ENCODE data around the gene STXBP1.

DNA sequence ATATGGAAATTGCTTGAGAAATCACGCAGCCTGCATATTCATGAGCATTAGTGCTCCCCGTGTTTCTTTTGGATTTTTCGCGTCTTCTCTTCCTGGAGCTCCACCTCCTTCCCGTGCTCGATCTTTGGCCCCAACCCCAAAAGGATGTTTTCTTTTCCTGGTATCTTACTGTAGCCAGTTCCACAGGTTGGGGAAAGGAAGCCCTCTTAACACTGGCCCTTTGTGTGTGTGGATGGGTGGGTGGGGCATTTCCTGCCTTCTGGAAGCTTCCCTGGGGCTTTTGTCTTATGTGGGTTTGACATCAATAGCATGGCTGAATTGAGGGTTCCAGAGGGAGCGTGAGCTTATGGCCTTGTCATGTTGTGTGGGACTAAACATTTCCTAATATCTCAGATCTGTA is 21.9 kb downstream of the STXBP1 start:
- TF ChIP-seq POLR2A (IDR thresholded peaks at IDR 0.05) (no peak), POLR2AphosphoS5 (IDR thresholded peaks at IDR 0.05) (peak; percentile 30)
- TF ChIP-seq, protein P1, sequence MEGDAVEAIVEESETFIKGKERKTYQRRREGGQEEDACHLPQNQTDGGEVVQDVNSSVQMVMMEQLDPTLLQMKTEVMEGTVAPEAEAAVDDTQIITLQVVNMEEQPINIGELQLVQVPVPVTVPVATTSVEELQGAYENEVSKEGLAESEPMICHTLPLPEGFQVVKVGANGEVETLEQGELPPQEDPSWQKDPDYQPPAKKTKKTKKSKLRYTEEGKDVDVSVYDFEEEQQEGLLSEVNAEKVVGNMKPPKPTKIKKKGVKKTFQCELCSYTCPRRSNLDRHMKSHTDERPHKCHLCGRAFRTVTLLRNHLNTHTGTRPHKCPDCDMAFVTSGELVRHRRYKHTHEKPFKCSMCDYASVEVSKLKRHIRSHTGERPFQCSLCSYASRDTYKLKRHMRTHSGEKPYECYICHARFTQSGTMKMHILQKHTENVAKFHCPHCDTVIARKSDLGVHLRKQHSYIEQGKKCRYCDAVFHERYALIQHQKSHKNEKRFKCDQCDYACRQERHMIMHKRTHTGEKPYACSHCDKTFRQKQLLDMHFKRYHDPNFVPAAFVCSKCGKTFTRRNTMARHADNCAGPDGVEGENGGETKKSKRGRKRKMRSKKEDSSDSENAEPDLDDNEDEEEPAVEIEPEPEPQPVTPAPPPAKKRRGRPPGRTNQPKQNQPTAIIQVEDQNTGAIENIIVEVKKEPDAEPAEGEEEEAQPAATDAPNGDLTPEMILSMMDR (IDR thresholded peaks at IDR 0.05) = no peak
